Esophagus muscularis mucosa (tissue), 4 donors: ENCODE results near the gene ZBTB7C. TPM values are rescaled to one million over a fixed set of nuclear protein-coding genes. Genes with fewer than 3 reads are reported as not detected.

ENCODE experiments used
- DNase-seq: peaks from one replicate; pipeline ENCODE4 v3.0.0-alpha.2; 2017; ENCODE audit errors: extremely low spot score
- H3K27ac ChIP-seq, 4 donors: fragments of 200-600 bp; sonication (generic); replicated peaks in 1 of 4; 1 replicate in 3 of 4; 2 replicates in 1 of 4; pipeline ENCODE4 v1.5.1; 2016 to 2019; ENCODE audit warnings: mild to moderate bottlenecking in 1 of 4
- H3K27me3 ChIP-seq, 4 donors: fragments of 200-600 bp; sonication (generic); one replicate each; pipeline versions ENCODE4 v1.5.1 to v1.6.0; 2016 to 2019
- H3K36me3 ChIP-seq, 4 donors: fragments of 200-600 bp; sonication (generic); one replicate each; pipeline ENCODE4 v1.5.1; 2016 to 2019
- H3K4me1 ChIP-seq, 4 donors: fragments of 200-600 bp; sonication (generic); one replicate each; pipeline ENCODE4 v1.5.1; 2016 to 2019
- H3K4me3 ChIP-seq, 4 donors: fragments of 200-600 bp; sonication (generic); 1 replicate in 2 of 4; 2 replicates in 2 of 4; pipeline ENCODE4 v1.5.1; 2016 to 2019; ENCODE audit warnings: mild to moderate bottlenecking in 4 of 4, moderate library complexity in 1 of 4
- H3K9me3 ChIP-seq, 4 donors: fragments of 200-600 bp; sonication (generic); 1 replicate in 3 of 4; 2 replicates in 1 of 4; pipeline ENCODE4 v1.5.1; 2016 to 2019
- EP300 ChIP-seq: sonication (generic); formaldehyde crosslinking; IDR thresholded peaks from one replicate; pipeline ENCODE4 v1.6.1; 2017; ENCODE audit warnings: antibody characterized with exemption
- POLR2A ChIP-seq: fragments of 450-650 bp; IDR thresholded peaks from one replicate; pipeline ENCODE4 v1.6.1; 2017; ENCODE audit warnings: antibody characterized with exemption, moderate library complexity, mild to moderate bottlenecking, low read depth
- POLR2AphosphoS5 ChIP-seq, 2 donors: sonication (generic); formaldehyde crosslinking; IDR thresholded peaks; one replicate each; pipeline ENCODE4 v1.6.1; 2017; ENCODE audit warnings: antibody characterized with exemption in 2 of 2
- WGBS: methylation state at CpG from one replicate; pipeline ENCODE4 v1.1.5; 2018; 5-methylcytosine and 5-hydroxymethylcytosine counted together
- intact Hi-C: fragments of 100-400 bp; cut with DNase I; formaldehyde crosslinking; loops from one replicate; pipeline ENCODE4 v1.15.1; 2023
- total RNA-seq, 4 donors: library from RNA; depleted of rRNA; stranded (reverse); fragments of >200 nt; gene quantifications; one replicate each; pipeline versions ENCODE4 v1.1.0 to v1.2.1, GENCODE V29; 2016
- TF ChIP-seq, protein P1 (sequence below), 3 experiments: fragments of 200-600 bp in 2 of 3; fragments of 450-650 bp in 1 of 3; sonication (generic) in 2 of 3; IDR thresholded peaks; one replicate each; pipeline ENCODE4 v1.5.1; 2017 to 2019; ENCODE audit warnings: antibody characterized with exemption in 3 of 3, mild to moderate bottlenecking in 2 of 3, moderate library complexity in 1 of 3

The ZBTB7C gene
- total RNA-seq, 4 donors from 2014 or later: 6.3 to 13.2 (median 9.1) TPM

GRCh38 chr18:48345596-48345995 lies 63.6 kb downstream of the ZBTB7C start:
- Histone ChIP-seq H3K27ac (no peak overlapping the region), H3K4me3 (no peak overlapping the region), H3K4me1 (peaks cover 13 to 35% (median 27%) of the 10 kb centered on the region in 4 donors), H3K9me3 (no peaks in the 10 kb centered on the region), H3K27me3 (no peaks in the 10 kb centered on the region), H3K36me3 (no peaks in the 10 kb centered on the region)
- intact Hi-C loops: loop anchor here (10.0 kb wide), 1 partner anchor 99 kb away; no protein-coding TSS in a partner anchor
- WGBS: 100% methylated on average over 1 of the region's 2 CpGs
- no peak for TF ChIP-seq POLR2A
- TF ChIP-seq, protein P1, sequence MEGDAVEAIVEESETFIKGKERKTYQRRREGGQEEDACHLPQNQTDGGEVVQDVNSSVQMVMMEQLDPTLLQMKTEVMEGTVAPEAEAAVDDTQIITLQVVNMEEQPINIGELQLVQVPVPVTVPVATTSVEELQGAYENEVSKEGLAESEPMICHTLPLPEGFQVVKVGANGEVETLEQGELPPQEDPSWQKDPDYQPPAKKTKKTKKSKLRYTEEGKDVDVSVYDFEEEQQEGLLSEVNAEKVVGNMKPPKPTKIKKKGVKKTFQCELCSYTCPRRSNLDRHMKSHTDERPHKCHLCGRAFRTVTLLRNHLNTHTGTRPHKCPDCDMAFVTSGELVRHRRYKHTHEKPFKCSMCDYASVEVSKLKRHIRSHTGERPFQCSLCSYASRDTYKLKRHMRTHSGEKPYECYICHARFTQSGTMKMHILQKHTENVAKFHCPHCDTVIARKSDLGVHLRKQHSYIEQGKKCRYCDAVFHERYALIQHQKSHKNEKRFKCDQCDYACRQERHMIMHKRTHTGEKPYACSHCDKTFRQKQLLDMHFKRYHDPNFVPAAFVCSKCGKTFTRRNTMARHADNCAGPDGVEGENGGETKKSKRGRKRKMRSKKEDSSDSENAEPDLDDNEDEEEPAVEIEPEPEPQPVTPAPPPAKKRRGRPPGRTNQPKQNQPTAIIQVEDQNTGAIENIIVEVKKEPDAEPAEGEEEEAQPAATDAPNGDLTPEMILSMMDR (IDR thresholded peaks at IDR 0.05): peak; percentile 26 to 36 (median 32)
- no peak for DNase-seq

DNA sequence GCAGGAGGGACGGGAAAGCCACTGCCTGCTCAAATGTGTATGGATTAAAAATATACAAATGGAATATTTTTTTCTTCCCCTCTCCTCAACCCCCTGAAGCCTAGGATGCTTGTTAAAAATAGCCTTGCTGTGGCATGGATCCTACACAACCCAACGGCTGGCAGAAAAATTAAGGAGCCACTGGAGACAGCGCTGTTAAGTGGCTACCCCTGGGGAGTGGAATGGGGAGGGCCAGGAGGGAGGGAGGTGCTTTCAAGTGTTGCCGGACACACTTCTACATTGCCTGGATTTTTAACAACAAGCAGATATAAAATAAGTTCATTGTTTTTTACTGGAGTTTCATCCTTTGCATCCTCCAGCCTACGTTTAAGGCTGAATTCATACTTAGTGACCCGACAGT lies 66.6 kb downstream of the ZBTB7C start:
- intact Hi-C loops: loop anchor here (10.0 kb wide), 1 partner anchor 102 kb away; no protein-coding TSS in a partner anchor
- no peaks in the 10 kb centered on the region for H3K9me3 ChIP-seq
- no peak overlapping the region for H3K4me3 ChIP-seq
- no peaks in the 10 kb centered on the region for H3K27me3 ChIP-seq
- no peaks in the 10 kb centered on the region for H3K36me3 ChIP-seq
- no peak for DNase-seq
- H3K4me1 ChIP-seq: peaks cover 13 to 32% (median 29%) of the 10 kb centered on the region in 4 donors
- TF ChIP-seq POLR2A: no peak
- peak overlapping the region; percentile 59 to 74 (median 64) for H3K27ac ChIP-seq
- WGBS: 66% methylated on average over 6 of the region's 6 CpGs

DNA sequence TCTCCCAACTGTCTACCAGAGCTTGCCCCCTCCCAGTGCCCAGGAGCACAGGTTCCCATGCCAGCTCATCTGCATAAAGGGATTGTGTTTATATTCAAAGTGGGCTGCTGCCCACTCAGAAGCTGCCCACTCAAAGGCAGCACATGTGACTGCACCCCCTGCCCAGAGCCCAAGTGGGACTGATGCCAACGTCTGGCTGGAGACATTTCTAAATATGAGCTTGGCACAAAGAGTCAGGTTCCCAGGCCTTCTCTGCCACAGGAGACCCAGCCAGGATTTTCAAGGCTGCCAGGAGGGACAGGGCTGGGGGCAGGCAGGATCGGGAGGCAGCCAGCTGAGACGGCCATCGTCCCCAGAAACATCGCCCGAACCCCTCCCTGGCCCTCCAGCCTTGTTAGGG lies 67.1 kb downstream of the ZBTB7C start:
- H3K4me1 ChIP-seq: peaks cover 13 to 32% (median 29%) of the 10 kb centered on the region in 4 donors
- no peaks in the 10 kb centered on the region for H3K27me3 ChIP-seq
- no peak for TF ChIP-seq EP300
- TF ChIP-seq, protein P1 (IDR thresholded peaks at IDR 0.05): no peak
- no peak for TF ChIP-seq POLR2A
- TF ChIP-seq POLR2AphosphoS5 (IDR thresholded peaks at IDR 0.05): no peak
- peak overlapping the region; percentile 59 to 74 (median 64) for H3K27ac ChIP-seq
- H3K4me3 ChIP-seq: no peak overlapping the region
- intact Hi-C loops: loop anchor here (10.0 kb wide), 1 partner anchor 103 kb away; no protein-coding TSS in a partner anchor
- no peak for DNase-seq
- WGBS: 44% methylated on average over 5 of the region's 6 CpGs
- no peaks in the 10 kb centered on the region for H3K9me3 ChIP-seq
- H3K36me3 ChIP-seq: no peaks in the 10 kb centered on the region

DNA sequence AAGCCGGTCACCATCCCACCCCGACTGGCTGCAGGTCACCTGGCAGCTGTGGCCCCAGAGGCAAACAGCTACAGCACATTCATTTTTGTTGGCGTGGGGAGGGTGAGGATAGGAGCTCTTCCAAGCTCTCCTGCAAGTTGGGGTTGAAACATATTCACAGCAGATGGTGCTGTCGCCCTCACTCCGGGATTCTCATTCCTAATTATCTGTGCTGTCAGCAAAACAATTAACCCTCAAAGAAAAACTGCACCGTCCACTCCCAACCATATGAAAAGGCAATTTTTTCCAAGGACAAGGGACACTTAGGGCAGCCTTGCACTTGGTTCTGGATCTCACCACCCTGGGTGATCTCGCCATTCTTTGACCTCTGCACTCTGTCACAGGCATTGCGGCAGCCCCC lies 68.6 kb downstream of the ZBTB7C start:
- WGBS: 50% methylated on average over 8 of the region's 8 CpGs
- H3K4me3 ChIP-seq: no peak overlapping the region
- intact Hi-C loops: loop anchor here (10.0 kb wide), 1 partner anchor 104 kb away; no protein-coding TSS in a partner anchor
- no peaks in the 10 kb centered on the region for H3K27me3 ChIP-seq
- DNase-seq: no peak
- peaks cover 13 to 40% (median 31%) of the 10 kb centered on the region in 4 donors for H3K4me1 ChIP-seq
- H3K9me3 ChIP-seq: no peaks in the 10 kb centered on the region
- H3K36me3 ChIP-seq: no peaks in the 10 kb centered on the region
- H3K27ac ChIP-seq: no peak overlapping the region
- TF ChIP-seq POLR2AphosphoS5 (IDR thresholded peaks at IDR 0.05): no peak
- TF ChIP-seq, protein P1 (IDR thresholded peaks at IDR 0.05): peak in 1 of 3 experiments; percentile 14

- no peaks in the 10 kb centered on the region for H3K27me3 ChIP-seq
- no peak overlapping the region for H3K27ac ChIP-seq
- intact Hi-C loops: loop anchor here (10.0 kb wide), 2 partner anchors 105 to 315 kb away; no protein-coding TSS in a partner anchor
- no peak for DNase-seq
- H3K4me1 ChIP-seq: peaks cover 13 to 40% (median 31%) of the 10 kb centered on the region in 4 donors
- TF ChIP-seq, protein P1 (IDR thresholded peaks at IDR 0.05): no peak
- TF ChIP-seq POLR2A: no peak
- TF ChIP-seq POLR2AphosphoS5 (IDR thresholded peaks at IDR 0.05): no peak
- TF ChIP-seq EP300: no peak
- no peaks in the 10 kb centered on the region for H3K9me3 ChIP-seq
- no peak overlapping the region for H3K4me3 ChIP-seq
- 70% methylated on average over 4 of the region's 4 CpGs for WGBS
- H3K36me3 ChIP-seq: no peaks in the 10 kb centered on the region
Measured at GRCh38 chr18:48339692-48340091, 69.5 kb downstream of the ZBTB7C start.
